HEK293 (cell line): Measurements from ENCODE around the gene CLASP1.

Source experiments
- PATZ1 ChIP-seq: fragments of 450-650 bp; formaldehyde crosslinking; IDR thresholded peaks from 2 replicates; pipeline ENCODE4 v1.5.1; 2016; ENCODE audit warnings: missing biosample characterization, missing genetic modification characterization
- PRDM2 ChIP-seq: fragments of 450-650 bp; formaldehyde crosslinking; IDR thresholded peaks from 2 replicates; pipeline ENCODE4 v1.5.1; 2016; ENCODE audit warnings: missing biosample characterization, missing genetic modification characterization, borderline replicate concordance
- YY1 ChIP-seq: fragments of 450-650 bp; formaldehyde crosslinking; IDR thresholded peaks from 2 replicates; pipeline ENCODE4 v1.5.1; 2018; ENCODE audit warnings: missing biosample characterization, missing genetic modification characterization
- ZFP69B ChIP-seq: fragments of 450-650 bp; formaldehyde crosslinking; IDR thresholded peaks from 2 replicates; pipeline ENCODE4 v1.5.1; 2016; ENCODE audit warnings: missing biosample characterization, missing genetic modification characterization
- ZNF555 ChIP-seq: fragments of 450-650 bp; formaldehyde crosslinking; conservative IDR thresholded peaks from 2 replicates; pipeline ENCODE4 v1.5.1; 2017; ENCODE audit warnings: missing biosample characterization, mild to moderate bottlenecking, missing genetic modification characterization, inconsistent platforms
- ZNF639 ChIP-seq: fragments of 450-650 bp; formaldehyde crosslinking; IDR thresholded peaks from 2 replicates; pipeline ENCODE4 v1.5.1; 2016; ENCODE audit warnings: missing biosample characterization, missing genetic modification characterization
- ZNF707 ChIP-seq: fragments of 450-650 bp; formaldehyde crosslinking; IDR thresholded peaks from 2 replicates; pipeline ENCODE4 v1.5.1; 2016; ENCODE audit warnings: missing biosample characterization, missing genetic modification characterization
- ZNF747 ChIP-seq: fragments of 450-650 bp; formaldehyde crosslinking; IDR thresholded peaks from 2 replicates; pipeline ENCODE4 v1.5.1; 2016; ENCODE audit warnings: missing biosample characterization, missing genetic modification characterization
- ZNF777 ChIP-seq: fragments of 450-650 bp; formaldehyde crosslinking; IDR thresholded peaks from 2 replicates; pipeline ENCODE4 v1.5.1; 2017; ENCODE audit warnings: missing biosample characterization, missing genetic modification characterization, borderline replicate concordance
- ZNF792 ChIP-seq: fragments of 450-650 bp; formaldehyde crosslinking; IDR thresholded peaks from 2 replicates; pipeline ENCODE4 v1.5.1; 2016; ENCODE audit warnings: missing biosample characterization, missing genetic modification characterization
- TF ChIP-seq, protein P1 (sequence below): fragments of 450-650 bp; formaldehyde crosslinking; IDR thresholded peaks from 2 replicates; pipeline ENCODE4 v1.5.1; 2016; ENCODE audit warnings: missing biosample characterization, missing genetic modification characterization
- TF ChIP-seq, protein P2 (sequence below): fragments of 450-650 bp; formaldehyde crosslinking; IDR thresholded peaks from 2 replicates; pipeline ENCODE4 v1.5.1; 2016; ENCODE audit warnings: missing biosample characterization, missing genetic modification characterization
- TF ChIP-seq, protein P3 (sequence below): fragments of 450-650 bp; formaldehyde crosslinking; IDR thresholded peaks from 2 replicates; pipeline ENCODE4 v1.5.1; 2016; ENCODE audit warnings: missing biosample characterization, missing genetic modification characterization
- TF ChIP-seq, protein P4 (sequence below): fragments of 450-650 bp; formaldehyde crosslinking; IDR thresholded peaks from 2 replicates; pipeline ENCODE4 v1.5.1; 2017; ENCODE audit warnings: missing biosample characterization, missing genetic modification characterization

DNA sequence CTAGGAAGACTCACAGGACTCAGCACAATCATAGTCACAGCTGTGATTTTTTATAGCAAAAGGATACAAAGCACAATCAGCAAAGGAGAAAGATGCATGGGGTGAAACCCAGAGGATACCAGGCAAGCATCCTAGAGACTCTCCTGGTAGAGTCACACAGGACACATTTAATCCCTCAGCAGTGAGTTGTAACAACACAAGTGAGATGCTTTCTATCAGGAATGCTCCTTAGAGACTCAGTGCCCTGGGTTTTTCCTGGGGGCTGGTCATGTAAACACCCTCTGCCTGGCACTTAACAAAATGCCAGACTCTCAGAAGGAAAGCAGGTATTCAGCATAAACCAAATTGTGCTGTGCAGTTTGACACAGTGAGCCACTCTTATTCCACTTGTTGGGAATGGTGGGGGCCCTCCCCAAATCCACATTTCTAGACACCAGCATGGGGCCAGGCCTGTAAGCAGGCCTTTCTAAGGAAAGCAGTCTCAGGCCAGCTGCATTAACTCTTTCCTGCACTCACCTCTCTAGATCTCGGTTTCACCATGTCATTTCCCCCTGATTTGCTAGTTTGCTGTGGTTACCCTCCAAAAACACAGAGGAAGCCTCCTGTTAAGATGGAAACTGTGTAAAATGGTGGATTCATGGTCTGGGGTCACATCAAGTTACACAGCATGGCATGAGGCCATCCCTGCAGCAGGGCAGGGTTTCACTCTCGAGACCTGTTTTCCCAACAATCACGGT, 135.5 kb downstream of the CLASP1 start:
- no peak for TF ChIP-seq ZFP69B (tag by site-specific recombination)
- no peak for TF ChIP-seq ZNF777 (tag by site-specific recombination)
- no peak for TF ChIP-seq PRDM2 (tag by site-specific recombination)
- TF ChIP-seq, protein P1, sequence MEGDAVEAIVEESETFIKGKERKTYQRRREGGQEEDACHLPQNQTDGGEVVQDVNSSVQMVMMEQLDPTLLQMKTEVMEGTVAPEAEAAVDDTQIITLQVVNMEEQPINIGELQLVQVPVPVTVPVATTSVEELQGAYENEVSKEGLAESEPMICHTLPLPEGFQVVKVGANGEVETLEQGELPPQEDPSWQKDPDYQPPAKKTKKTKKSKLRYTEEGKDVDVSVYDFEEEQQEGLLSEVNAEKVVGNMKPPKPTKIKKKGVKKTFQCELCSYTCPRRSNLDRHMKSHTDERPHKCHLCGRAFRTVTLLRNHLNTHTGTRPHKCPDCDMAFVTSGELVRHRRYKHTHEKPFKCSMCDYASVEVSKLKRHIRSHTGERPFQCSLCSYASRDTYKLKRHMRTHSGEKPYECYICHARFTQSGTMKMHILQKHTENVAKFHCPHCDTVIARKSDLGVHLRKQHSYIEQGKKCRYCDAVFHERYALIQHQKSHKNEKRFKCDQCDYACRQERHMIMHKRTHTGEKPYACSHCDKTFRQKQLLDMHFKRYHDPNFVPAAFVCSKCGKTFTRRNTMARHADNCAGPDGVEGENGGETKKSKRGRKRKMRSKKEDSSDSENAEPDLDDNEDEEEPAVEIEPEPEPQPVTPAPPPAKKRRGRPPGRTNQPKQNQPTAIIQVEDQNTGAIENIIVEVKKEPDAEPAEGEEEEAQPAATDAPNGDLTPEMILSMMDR (tag by site-specific recombination): no peak
- no peak for TF ChIP-seq ZNF747 (tag by site-specific recombination)
- TF ChIP-seq, protein P2, sequence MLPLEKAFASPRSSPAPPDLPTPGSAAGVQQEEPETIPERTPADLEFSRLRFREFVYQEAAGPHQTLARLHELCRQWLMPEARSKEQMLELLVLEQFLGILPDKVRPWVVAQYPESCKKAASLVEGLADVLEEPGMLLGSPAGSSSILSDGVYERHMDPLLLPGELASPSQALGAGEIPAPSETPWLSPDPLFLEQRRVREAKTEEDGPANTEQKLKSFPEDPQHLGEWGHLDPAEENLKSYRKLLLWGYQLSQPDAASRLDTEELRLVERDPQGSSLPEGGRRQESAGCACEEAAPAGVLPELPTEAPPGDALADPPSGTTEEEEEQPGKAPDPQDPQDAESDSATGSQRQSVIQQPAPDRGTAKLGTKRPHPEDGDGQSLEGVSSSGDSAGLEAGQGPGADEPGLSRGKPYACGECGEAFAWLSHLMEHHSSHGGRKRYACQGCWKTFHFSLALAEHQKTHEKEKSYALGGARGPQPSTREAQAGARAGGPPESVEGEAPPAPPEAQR (tag by site-specific recombination): no peak
- TF ChIP-seq, protein P3, sequence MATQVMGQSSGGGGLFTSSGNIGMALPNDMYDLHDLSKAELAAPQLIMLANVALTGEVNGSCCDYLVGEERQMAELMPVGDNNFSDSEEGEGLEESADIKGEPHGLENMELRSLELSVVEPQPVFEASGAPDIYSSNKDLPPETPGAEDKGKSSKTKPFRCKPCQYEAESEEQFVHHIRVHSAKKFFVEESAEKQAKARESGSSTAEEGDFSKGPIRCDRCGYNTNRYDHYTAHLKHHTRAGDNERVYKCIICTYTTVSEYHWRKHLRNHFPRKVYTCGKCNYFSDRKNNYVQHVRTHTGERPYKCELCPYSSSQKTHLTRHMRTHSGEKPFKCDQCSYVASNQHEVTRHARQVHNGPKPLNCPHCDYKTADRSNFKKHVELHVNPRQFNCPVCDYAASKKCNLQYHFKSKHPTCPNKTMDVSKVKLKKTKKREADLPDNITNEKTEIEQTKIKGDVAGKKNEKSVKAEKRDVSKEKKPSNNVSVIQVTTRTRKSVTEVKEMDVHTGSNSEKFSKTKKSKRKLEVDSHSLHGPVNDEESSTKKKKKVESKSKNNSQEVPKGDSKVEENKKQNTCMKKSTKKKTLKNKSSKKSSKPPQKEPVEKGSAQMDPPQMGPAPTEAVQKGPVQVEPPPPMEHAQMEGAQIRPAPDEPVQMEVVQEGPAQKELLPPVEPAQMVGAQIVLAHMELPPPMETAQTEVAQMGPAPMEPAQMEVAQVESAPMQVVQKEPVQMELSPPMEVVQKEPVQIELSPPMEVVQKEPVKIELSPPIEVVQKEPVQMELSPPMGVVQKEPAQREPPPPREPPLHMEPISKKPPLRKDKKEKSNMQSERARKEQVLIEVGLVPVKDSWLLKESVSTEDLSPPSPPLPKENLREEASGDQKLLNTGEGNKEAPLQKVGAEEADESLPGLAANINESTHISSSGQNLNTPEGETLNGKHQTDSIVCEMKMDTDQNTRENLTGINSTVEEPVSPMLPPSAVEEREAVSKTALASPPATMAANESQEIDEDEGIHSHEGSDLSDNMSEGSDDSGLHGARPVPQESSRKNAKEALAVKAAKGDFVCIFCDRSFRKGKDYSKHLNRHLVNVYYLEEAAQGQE (tag by site-specific recombination): no peak
- TF ChIP-seq ZNF555: no peak
- TF ChIP-seq ZNF639 (tag by site-specific recombination): no peak
- no peak for TF ChIP-seq PATZ1 (tag by site-specific recombination)
- no peak for TF ChIP-seq ZNF707 (tag by site-specific recombination)
- no peak for TF ChIP-seq YY1 (tag by site-specific recombination)
- TF ChIP-seq, protein P4, sequence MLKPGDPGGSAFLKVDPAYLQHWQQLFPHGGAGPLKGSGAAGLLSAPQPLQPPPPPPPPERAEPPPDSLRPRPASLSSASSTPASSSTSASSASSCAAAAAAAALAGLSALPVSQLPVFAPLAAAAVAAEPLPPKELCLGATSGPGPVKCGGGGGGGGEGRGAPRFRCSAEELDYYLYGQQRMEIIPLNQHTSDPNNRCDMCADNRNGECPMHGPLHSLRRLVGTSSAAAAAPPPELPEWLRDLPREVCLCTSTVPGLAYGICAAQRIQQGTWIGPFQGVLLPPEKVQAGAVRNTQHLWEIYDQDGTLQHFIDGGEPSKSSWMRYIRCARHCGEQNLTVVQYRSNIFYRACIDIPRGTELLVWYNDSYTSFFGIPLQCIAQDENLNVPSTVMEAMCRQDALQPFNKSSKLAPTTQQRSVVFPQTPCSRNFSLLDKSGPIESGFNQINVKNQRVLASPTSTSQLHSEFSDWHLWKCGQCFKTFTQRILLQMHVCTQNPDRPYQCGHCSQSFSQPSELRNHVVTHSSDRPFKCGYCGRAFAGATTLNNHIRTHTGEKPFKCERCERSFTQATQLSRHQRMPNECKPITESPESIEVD: no peak
- no peak for TF ChIP-seq ZNF792 (tag by site-specific recombination)
